ENCODE measurements around the gene GRIK4.

DNA sequence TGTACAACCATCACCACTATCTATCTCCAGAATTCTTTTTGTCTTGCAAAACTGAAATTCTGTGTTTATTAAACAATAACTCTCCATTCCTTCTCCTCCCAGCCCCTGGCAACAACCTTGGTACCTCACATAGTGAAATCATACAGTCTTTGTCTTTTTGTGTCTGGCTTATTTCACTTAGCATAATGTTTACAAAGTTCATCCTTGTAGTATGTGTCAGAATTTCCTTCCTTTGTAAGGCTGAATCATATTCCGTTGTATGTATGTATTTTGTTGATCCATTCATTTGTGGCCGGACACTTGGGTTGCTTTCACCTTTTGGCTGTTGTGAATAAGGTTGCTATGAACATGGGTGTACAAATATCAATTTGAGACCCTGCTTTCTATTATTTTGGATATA is 268.7 kb downstream of the GRIK4 start:
- TF ChIP-seq, protein P1, sequence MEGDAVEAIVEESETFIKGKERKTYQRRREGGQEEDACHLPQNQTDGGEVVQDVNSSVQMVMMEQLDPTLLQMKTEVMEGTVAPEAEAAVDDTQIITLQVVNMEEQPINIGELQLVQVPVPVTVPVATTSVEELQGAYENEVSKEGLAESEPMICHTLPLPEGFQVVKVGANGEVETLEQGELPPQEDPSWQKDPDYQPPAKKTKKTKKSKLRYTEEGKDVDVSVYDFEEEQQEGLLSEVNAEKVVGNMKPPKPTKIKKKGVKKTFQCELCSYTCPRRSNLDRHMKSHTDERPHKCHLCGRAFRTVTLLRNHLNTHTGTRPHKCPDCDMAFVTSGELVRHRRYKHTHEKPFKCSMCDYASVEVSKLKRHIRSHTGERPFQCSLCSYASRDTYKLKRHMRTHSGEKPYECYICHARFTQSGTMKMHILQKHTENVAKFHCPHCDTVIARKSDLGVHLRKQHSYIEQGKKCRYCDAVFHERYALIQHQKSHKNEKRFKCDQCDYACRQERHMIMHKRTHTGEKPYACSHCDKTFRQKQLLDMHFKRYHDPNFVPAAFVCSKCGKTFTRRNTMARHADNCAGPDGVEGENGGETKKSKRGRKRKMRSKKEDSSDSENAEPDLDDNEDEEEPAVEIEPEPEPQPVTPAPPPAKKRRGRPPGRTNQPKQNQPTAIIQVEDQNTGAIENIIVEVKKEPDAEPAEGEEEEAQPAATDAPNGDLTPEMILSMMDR (IDR thresholded peaks at IDR 0.05) = no peak
- TF ChIP-seq EZH2 (IDR thresholded peaks at IDR 0.05) = no peak
